DND-41 (cell line): Measurements from ENCODE around the gene INO80E.

Source experiments
- ATAC-seq: fragments of 200-7000 bp; cut with Tn5 transposase; 3 replicates; pipeline ENCODE4 v1.9.1; 2021; ENCODE audit warnings: low read depth; ENCODE audit not compliant: insufficient read depth
- DNase-seq: peaks from one replicate; pipeline ENCODE4 v3.0.0-alpha.2; 2020
- H2AFZ ChIP-seq: 2 replicates; pipeline ENCODE4 v1.6.0; 2012; ENCODE audit warnings: low read depth, low read length
- H3K27ac ChIP-seq: 2 replicates; pipeline ENCODE4 v1.5.1; 2012; ENCODE audit warnings: low read length, inconsistent platforms
- H3K27me3 ChIP-seq: fragments of 200-600 bp; sonication (generic); 2 replicates; pipeline ENCODE4 v1.6.0; 2012; ENCODE audit warnings: low read length, mild to moderate bottlenecking, inconsistent platforms; ENCODE audit not compliant: insufficient read depth, poor library complexity
- H3K36me3 ChIP-seq: 2 replicates; pipeline ENCODE4 v1.5.1; 2012; ENCODE audit warnings: low read length, inconsistent platforms; ENCODE audit not compliant: insufficient read depth
- H3K4me1 ChIP-seq: 2 replicates; pipeline ENCODE4 v1.5.1; 2012; ENCODE audit warnings: mild to moderate bottlenecking, low read length; ENCODE audit not compliant: insufficient read depth
- H3K4me2 ChIP-seq: 2 replicates; pipeline ENCODE4 v1.6.0; 2012; ENCODE audit warnings: mild to moderate bottlenecking, moderate library complexity, low read length, inconsistent platforms; ENCODE audit not compliant: insufficient read depth
- H3K4me3 ChIP-seq, 2 experiments: fragments of 200-600 bp in 1 of 2; shearing (Covaris generic) in 1 of 2; 2 replicates each; pipeline ENCODE4 v1.5.1; 2012 to 2016; ENCODE audit warnings: inconsistent platforms in 2 of 2, low read length in 2 of 2, mild to moderate bottlenecking in 2 of 2, low read depth in 1 of 2, moderate library complexity in 1 of 2
- H3K79me2 ChIP-seq: 2 replicates; pipeline ENCODE4 v1.6.0; 2012; ENCODE audit warnings: low read length, inconsistent platforms; ENCODE audit not compliant: insufficient read depth
- H3K9ac ChIP-seq: 2 replicates; pipeline ENCODE4 v1.6.0; 2012; ENCODE audit warnings: low read depth, mild to moderate bottlenecking, inconsistent platforms, low read length, moderate library complexity
- H3K9me3 ChIP-seq: 2 replicates; pipeline ENCODE4 v1.5.1; 2012; ENCODE audit warnings: low read length, moderate library complexity, mild to moderate bottlenecking, inconsistent platforms; ENCODE audit not compliant: insufficient read depth, severe bottlenecking
- H4K20me1 ChIP-seq: 2 replicates; pipeline ENCODE4 v1.6.0; 2012; ENCODE audit warnings: low read length; ENCODE audit not compliant: insufficient read depth
- CTCF ChIP-seq: IDR thresholded peaks from 2 replicates; pipeline ENCODE4 v1.5.1; 2012; ENCODE audit warnings: borderline replicate concordance, low read length, moderate library complexity, mild to moderate bottlenecking; ENCODE audit not compliant: poor library complexity, severe bottlenecking; ENCODE audit errors: extremely low read depth
- EZH2 ChIP-seq: IDR thresholded peaks from 3 replicates; pipeline ENCODE4 v1.6.1; 2012; ENCODE audit warnings: borderline replicate concordance, low read depth, mild to moderate bottlenecking, moderate library complexity, low read length, inconsistent platforms; ENCODE audit not compliant: severe bottlenecking

Gene INO80E

GRCh38 chr16:29987371-29988085 is 8.5 kb upstream of the INO80E start:
- DNase-seq (no peak), ATAC-seq (no peak)
- no peaks in the 10 kb centered on the region for H3K27me3 ChIP-seq
- no peaks in the 10 kb centered on the region for H3K9me3 ChIP-seq
- H3K27ac ChIP-seq, result no peak overlapping the region
- no peak overlapping the region for H2AFZ ChIP-seq
- H4K20me1 ChIP-seq, result peaks cover 14% of the 10 kb centered on the region
- H3K9ac ChIP-seq, result no peak overlapping the region
- H3K79me2 ChIP-seq, result no peaks in the 10 kb centered on the region
- peaks cover 100% of the 10 kb centered on the region for H3K36me3 ChIP-seq
- H3K4me3 ChIP-seq, result no peak overlapping the region
- no peaks in the 10 kb centered on the region for H3K4me1 ChIP-seq
- TF ChIP-seq CTCF, result no peak
- no peak for TF ChIP-seq EZH2
- no peak overlapping the region for H3K4me2 ChIP-seq

GRCh38 chr16:29988346-29989075 is 7.5 kb upstream of the INO80E start:
- H2AFZ ChIP-seq, result no peak overlapping the region

GRCh38 chr16:29989111-29989858 is 6.8 kb upstream of the INO80E start:
- Histone ChIP-seq H2AFZ (no peak overlapping the region), H3K9me3 (no peaks in the 10 kb centered on the region), H3K4me2 (no peak overlapping the region), H3K27me3 (no peaks in the 10 kb centered on the region), H3K9ac (no peak overlapping the region), H3K79me2 (peaks cover 8% of the 10 kb centered on the region), H3K4me3 (no peak overlapping the region), H3K36me3 (peaks cover 99% of the 10 kb centered on the region), H3K27ac (no peak overlapping the region), H4K20me1 (peaks cover 14% of the 10 kb centered on the region), H3K4me1 (peaks cover 12% of the 10 kb centered on the region)
- no peak for ATAC-seq
- TF ChIP-seq CTCF (no peak), EZH2 (no peak)
- no peak for DNase-seq

More at GRCh38 chr16:29988346-29989075, 7.5 kb upstream of the INO80E start:
- no peaks in the 10 kb centered on the region for H3K27me3 ChIP-seq
- H3K9ac ChIP-seq, result no peak overlapping the region
- no peak overlapping the region for H3K4me3 ChIP-seq
- peaks cover under 1% of the 10 kb centered on the region; the same call in 1 of the 2 replicates for H3K79me2 ChIP-seq
- peaks cover 100% of the 10 kb centered on the region for H3K36me3 ChIP-seq
- peaks cover 14% of the 10 kb centered on the region for H4K20me1 ChIP-seq
- DNase-seq (no peak), ATAC-seq (no peak)
- no peak for TF ChIP-seq EZH2
- TF ChIP-seq CTCF, result no peak
- H3K4me1 ChIP-seq, result peaks cover 4% of the 10 kb centered on the region; the same call in 1 of the 2 replicates
- H3K27ac ChIP-seq, result no peak overlapping the region
- H3K9me3 ChIP-seq, result no peaks in the 10 kb centered on the region
- H3K4me2 ChIP-seq, result no peak overlapping the region
